Fibroblast of the aortic adventitia (primary cell): Measurements from ENCODE around the gene EPG5. TPM values are rescaled to one million over a fixed set of nuclear protein-coding genes. Genes with fewer than 3 reads are reported as not detected.

Experiments
- DNase-seq: peaks from one replicate; pipeline ENCODE4 v3.0.0-alpha.2; 2010; ENCODE audit warnings: low read depth
- H3K4me3 ChIP-seq: 2 replicates; pipeline ENCODE4 v1.5.1; 2011; ENCODE audit warnings: low read depth, mild to moderate bottlenecking, control low read depth, low read length, moderate library complexity
- CTCF ChIP-seq: IDR thresholded peaks from 2 replicates; pipeline ENCODE4 v1.5.1; 2011; ENCODE audit warnings: mild to moderate bottlenecking, low read length, control low read depth, inconsistent platforms; ENCODE audit not compliant: insufficient read depth
- total RNA-seq: library from RNA; depleted of rRNA; stranded (reverse); fragments of >200 nt; gene quantifications from 2 replicates; pipeline ENCODE4 v1.2.3, GENCODE V29; 2012; ENCODE audit warnings: low replicate concordance

EPG5 gene
- total RNA-seq, 1 donor = 66.3 TPM

- TF ChIP-seq CTCF = no peak
- no peak for DNase-seq
- no peak overlapping the region for H3K4me3 ChIP-seq
Measured at GRCh38 chr18:45837283-45838070, 129.7 kb downstream of the EPG5 start.

GRCh38 chr18:45836242-45837205 is 130.6 kb downstream of the EPG5 start:
- no peak for DNase-seq
- no peak for TF ChIP-seq CTCF
- H3K4me3 ChIP-seq = no peak overlapping the region

- no peak for DNase-seq
- no peak for TF ChIP-seq CTCF
- H3K4me3 ChIP-seq = no peak overlapping the region
Measured at GRCh38 chr18:45835057-45835636, 132.0 kb downstream of the EPG5 start.

- no peak for TF ChIP-seq CTCF
- DNase-seq = no peak
- no peak overlapping the region for H3K4me3 ChIP-seq
Measured at GRCh38 chr18:45834306-45834705, 132.8 kb downstream of the EPG5 start.

- H3K4me3 ChIP-seq = no peak overlapping the region
- TF ChIP-seq CTCF = no peak
- DNase-seq = no peak
Measured at GRCh38 chr18:45833846-45834245, 133.3 kb downstream of the EPG5 start.

- no peak overlapping the region for H3K4me3 ChIP-seq
- no peak for TF ChIP-seq CTCF
- no peak for DNase-seq
Measured at GRCh38 chr18:45830917-45831316, 136.2 kb downstream of the EPG5 start.
